Adipose tissue (tissue), 3 donors: ENCODE data around the gene FBXO45. TPM values are rescaled to one million over a fixed set of nuclear protein-coding genes. Genes with fewer than 3 reads are reported as not detected.
"Not testable (repeated sequence)": the region's sequence is repeated elsewhere in the genome, so short reads cannot be mapped to it uniquely, and the experiment has no call there.

Source experiments
- H3K27ac ChIP-seq: one replicate; pipeline ENCODE4 v1.5.1; 2013; ENCODE audit warnings: low read depth, low read length
- WGBS, 3 donors: extraction: QIAGEN DNeasy Blood & Tissue Kit; methylation state at CpG; one replicate each; pipeline ENCODE4 v1.1.7; 2013; 5-methylcytosine and 5-hydroxymethylcytosine counted together
- polyA plus RNA-seq, 3 donors: library from polyadenylated mRNA; stranded (reverse); fragments of 200-250 nt; gene quantifications; one replicate each; pipeline ENCODE4 v1.2.3, GENCODE V29; 2013
- donor health status: healthy with polysubstance abuse.
- donor health status: Bipolar disorder and iron deficiency.
- donor health status: healthy.

FBXO45 gene
- polyA plus RNA-seq, result 1 to 10 TPM; 2.4 to 4.4 (median 3.7) TPM

GRCh38 chr3:196568246-196569002 lies at the start of gene FBXO45, which contains the start of gene WDR53:
TSS of gene FBXO45 (plus strand) at chr3:196568660. CDS start at chr3:196568985, 325 bp downstream.
TSS of gene WDR53 (minus strand) at chr3:196568554. CDS start at chr3:196561475, 7,079 bp downstream.
- H3K27ac ChIP-seq, result peak within 1 kb of the TSS; percentile 58
- 0 to 1% (median 1%) methylated on average over 66 to 87 of the region's 87 CpGs for WGBS, 3 donors

- no peak overlapping the region for H3K27ac ChIP-seq
- 42 to 49% (median 44%) methylated on average over 12 of the region's 12 CpGs for WGBS, 3 donors
These were observed 49.3 kb upstream of the FBXO45 start for GRCh38 chr3:196518966-196519717.

- WGBS, 3 donors, result 81 to 87% (median 87%) methylated on average over 5 of the region's 5 CpGs
- no peak overlapping the region for H3K27ac ChIP-seq
These were observed 48.8 kb upstream of the FBXO45 start for GRCh38 chr3:196519718-196520082.

GRCh38 chr3:196521291-196521690 lies 47.2 kb upstream of the FBXO45 start:
- WGBS, 3 donors, result 80 to 88% (median 83%) methylated on average over 12 of the region's 12 CpGs

GRCh38 chr3:196523841-196524240 lies 44.6 kb upstream of the FBXO45 start:
- no peak overlapping the region for H3K27ac ChIP-seq
- 96 to 97% (median 97%) methylated on average over 4 of the region's 4 CpGs for WGBS, 3 donors

More at GRCh38 chr3:196521291-196521690, 47.2 kb upstream of the FBXO45 start:
- not testable (repeated sequence) for H3K27ac ChIP-seq

- WGBS, 3 donors, result 59 to 62% (median 61%) methylated on average over 5 of the region's 5 CpGs
- H3K27ac ChIP-seq, result no peak overlapping the region
These were observed 43.9 kb upstream of the FBXO45 start for GRCh38 chr3:196524527-196524926.

- no peak overlapping the region for H3K27ac ChIP-seq
- 72 to 84% (median 80%) methylated on average over 4 of the region's 4 CpGs for whole genome bisulfite sequencing, 3 donors
These were observed 43.3 kb upstream of the FBXO45 start for GRCh38 chr3:196525141-196525540.

- 4 to 5% (median 5%) methylated on average over 44 to 52 of the region's 52 CpGs for WGBS, 3 donors
These were observed 39.7 kb upstream of the FBXO45 start for GRCh38 chr3:196528639-196529233.

GRCh38 chr3:196531418-196531817 lies 37.0 kb upstream of the FBXO45 start:
- H3K27ac ChIP-seq, result no peak overlapping the region
- WGBS, 3 donors, result 78 to 96% (median 87%) methylated on average over 4 of the region's 4 CpGs

More at GRCh38 chr3:196528639-196529233, 39.7 kb upstream of the FBXO45 start:
- no peak overlapping the region for H3K27ac ChIP-seq

GRCh38 chr3:196533260-196533681 lies 35.2 kb upstream of the FBXO45 start:
- no peak overlapping the region for H3K27ac ChIP-seq
- 23 to 46% (median 44%) methylated on average over 14 of the region's 14 CpGs for WGBS, 3 donors

GRCh38 chr3:196537319-196537984 lies 31.0 kb upstream of the FBXO45 start:
- no peak overlapping the region for H3K27ac ChIP-seq
- WGBS, 3 donors, result 36 to 49% (median 37%) methylated on average over 18 of the region's 18 CpGs

GRCh38 chr3:196541684-196542445 lies 26.6 kb upstream of the FBXO45 start:
- H3K27ac ChIP-seq, result no peak overlapping the region
- WGBS, 3 donors, result 87 to 92% (median 87%) methylated on average over 6 of the region's 6 CpGs

GRCh38 chr3:196544491-196544992 lies 23.9 kb upstream of the FBXO45 start:
- 86 to 97% (median 94%) methylated on average over 2 of the region's 2 CpGs for WGBS, 3 donors
- H3K27ac ChIP-seq, result no peak overlapping the region

- 36 to 85% (median 75%) methylated on average over 5 of the region's 5 CpGs for WGBS, 3 donors
- no peak overlapping the region for H3K27ac ChIP-seq
These were observed 21.9 kb upstream of the FBXO45 start for GRCh38 chr3:196546537-196546936.

GRCh38 chr3:196547067-196547466 lies 21.4 kb upstream of the FBXO45 start:
- H3K27ac ChIP-seq, result no peak overlapping the region
- WGBS, 3 donors, result 92 to 95% (median 93%) methylated on average over 2 of the region's 2 CpGs

GRCh38 chr3:196549312-196549711 lies 19.1 kb upstream of the FBXO45 start:
- H3K27ac ChIP-seq, result not testable (repeated sequence)
- WGBS, 3 donors, result 89 to 100% (median 97%) methylated on average over 1 of the region's 1 CpG

- WGBS, 3 donors, result 83 to 90% (median 83%) methylated on average over 3 of the region's 3 CpGs
- not testable (repeated sequence) for H3K27ac ChIP-seq
These were observed 18.3 kb upstream of the FBXO45 start for GRCh38 chr3:196550172-196550571.

GRCh38 chr3:196552253-196552652 lies 16.2 kb upstream of the FBXO45 start:
- H3K27ac ChIP-seq, result no peak overlapping the region
- WGBS, 3 donors, result 96 to 98% (median 97%) methylated on average over 5 of the region's 5 CpGs
